Adrenal gland (tissue), 12 donors: Measurements from ENCODE around the gene CNTLN. TPM values are rescaled to one million over a fixed set of nuclear protein-coding genes. Genes with fewer than 3 reads are reported as not detected.

Experiments
- DNase-seq, 7 donors: peaks; one replicate each; pipeline ENCODE4 v3.0.0-alpha.2; 2019 to 2020
- H3K27ac ChIP-seq, 5 donors: fragments of 200-600 bp; sonication (generic) in 4 of 5; 1 replicate in 3 of 5; 2 replicates in 2 of 5; pipeline versions ENCODE4 v1.5.1 to v1.8.0; 2016 to 2020; ENCODE audit warnings: mild to moderate bottlenecking in 1 of 5
- H3K27me3 ChIP-seq: fragments of 200-600 bp; 2 replicates; pipeline ENCODE4 v1.8.0; 2021
- H3K36me3 ChIP-seq, 2 donors: fragments of 200-600 bp; replicated peaks in 1 of 2; 1 replicate in 1 of 2; 2 replicates in 1 of 2; pipeline versions ENCODE4 v1.5.1 to v1.8.0; 2018 to 2022
- H3K4me1 ChIP-seq, 2 donors: fragments of 200-600 bp; replicated peaks in 1 of 2; 1 replicate in 1 of 2; 2 replicates in 1 of 2; pipeline versions ENCODE4 v1.5.1 to v1.8.0; 2018 to 2021
- H3K4me3 ChIP-seq, 4 donors: fragments of 200-600 bp; sonication (generic) in 3 of 4; one replicate each; pipeline ENCODE4 v1.5.1; 2016 to 2018
- H3K9me3 ChIP-seq, 3 donors: fragments of 200-600 bp; sonication (generic) in 1 of 3; replicated peaks in 1 of 3; 1 replicate in 2 of 3; 2 replicates in 1 of 3; pipeline versions ENCODE4 v1.5.1 to v1.8.0; 2016 to 2021
- POLR2A ChIP-seq, 2 donors: fragments of 450-650 bp; IDR thresholded peaks; one replicate each; pipeline ENCODE4 v1.6.1; 2017; ENCODE audit warnings: antibody characterized with exemption in 2 of 2, mild to moderate bottlenecking in 2 of 2, moderate library complexity in 1 of 2
- WGBS, 4 donors: extraction: QIAGEN DNeasy Blood & Tissue Kit in 2 of 4; methylation state at CpG; one replicate each; pipeline versions ENCODE4 v1.1.5 to v1.1.7; 2013 to 2017; 5-methylcytosine and 5-hydroxymethylcytosine counted together
- intact Hi-C, 2 donors: fragments of 100-400 bp; cut with DNase I; formaldehyde crosslinking; loops; one replicate each; pipeline versions ENCODE4 v1.14.1 to v1.15.0; 2022 to 2023
- polyA plus RNA-seq, 3 donors: library from polyadenylated mRNA; stranded (reverse); fragments of 200-250 nt in 2 of 3; fragments of 350-450 nt in 1 of 3; fragmentation: Illumina TruSeq in 1 of 3; extraction: RNeasy Lipid Tissue Mini Kit (QIAGEN cat#74804) in 1 of 3; gene quantifications; one replicate each; pipeline ENCODE4 v1.2.3, GENCODE V29; 2013 to 2014
- total RNA-seq, 9 donors: library from RNA; depleted of rRNA in 4 of 9; stranded (reverse); fragments of >200 nt in 4 of 9; fragments of 120-200 nt in 1 of 9; fragmentation: NEBNext Ultra II Directional in 1 of 9; extraction: Animal tissue kit (Norgen Biotek cat#: 25700) in 1 of 9; gene quantifications; one replicate each; pipeline versions ENCODE4 v1.1.0 to v1.2.4, GENCODE V29; 2013 to 2023
- TF ChIP-seq, protein P1 (sequence below), 6 experiments: fragments of 450-650 bp in 4 of 6; fragments of 200-600 bp in 2 of 6; sonication (generic) in 1 of 6; IDR thresholded peaks; 1 replicate in 5 of 6; 2 replicates in 1 of 6; pipeline versions ENCODE4 v1.5.1 to v1.8.0; 2016 to 2021; ENCODE audit warnings: antibody characterized with exemption in 6 of 6, mild to moderate bottlenecking in 2 of 6, moderate library complexity in 1 of 6
- donor health status: healthy with polysubstance abuse.
- donor health status: Bipolar disorder and iron deficiency.
- donor health status: DM: yes; HTN: yes; CAD: no.
- donor health status: DM: no; HTN: no; CAD: no.
- donor health status: DM: no; HTN: no; CAD: no.
- donor health status: DM: yes; HTN: yes; CAD: no.

Gene CNTLN
- total and polyA plus RNA-seq, 12 donors: 2.1 to 13.6 (median 6.4) TPM

DNA sequence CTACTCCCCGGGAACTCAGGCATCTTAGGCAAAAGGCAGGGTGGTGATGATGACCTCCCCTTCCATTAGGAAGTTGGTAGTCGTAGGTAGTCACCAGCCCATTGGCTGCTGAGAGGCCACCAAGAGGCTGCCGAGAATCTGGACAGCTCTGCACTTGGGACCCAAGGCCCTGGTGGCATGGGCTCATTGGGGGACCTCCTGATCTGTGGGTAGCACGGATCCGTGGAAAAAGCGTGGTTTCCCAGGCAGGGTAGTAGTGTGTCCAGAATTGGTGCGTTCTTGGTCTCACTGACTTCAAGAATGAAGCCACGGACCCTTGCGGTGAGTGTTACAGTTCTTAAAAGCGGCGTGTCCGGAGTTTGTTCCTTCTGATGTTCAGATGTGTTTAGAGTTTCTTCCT lies 158.8 kb downstream of the CNTLN start:
- 97 to 98% (median 97%) methylated on average over 6 to 12 of the region's 12 CpGs for WGBS, 4 donors
- Histone ChIP-seq H3K9me3 (no peaks in the 10 kb centered on the region), H3K27me3 (no peaks in the 10 kb centered on the region), H3K36me3 (no peaks in the 10 kb centered on the region), H3K4me3 (no peak overlapping the region), H3K27ac (no peak overlapping the region), H3K4me1 (no peaks in the 10 kb centered on the region)
- TF ChIP-seq, protein P1, sequence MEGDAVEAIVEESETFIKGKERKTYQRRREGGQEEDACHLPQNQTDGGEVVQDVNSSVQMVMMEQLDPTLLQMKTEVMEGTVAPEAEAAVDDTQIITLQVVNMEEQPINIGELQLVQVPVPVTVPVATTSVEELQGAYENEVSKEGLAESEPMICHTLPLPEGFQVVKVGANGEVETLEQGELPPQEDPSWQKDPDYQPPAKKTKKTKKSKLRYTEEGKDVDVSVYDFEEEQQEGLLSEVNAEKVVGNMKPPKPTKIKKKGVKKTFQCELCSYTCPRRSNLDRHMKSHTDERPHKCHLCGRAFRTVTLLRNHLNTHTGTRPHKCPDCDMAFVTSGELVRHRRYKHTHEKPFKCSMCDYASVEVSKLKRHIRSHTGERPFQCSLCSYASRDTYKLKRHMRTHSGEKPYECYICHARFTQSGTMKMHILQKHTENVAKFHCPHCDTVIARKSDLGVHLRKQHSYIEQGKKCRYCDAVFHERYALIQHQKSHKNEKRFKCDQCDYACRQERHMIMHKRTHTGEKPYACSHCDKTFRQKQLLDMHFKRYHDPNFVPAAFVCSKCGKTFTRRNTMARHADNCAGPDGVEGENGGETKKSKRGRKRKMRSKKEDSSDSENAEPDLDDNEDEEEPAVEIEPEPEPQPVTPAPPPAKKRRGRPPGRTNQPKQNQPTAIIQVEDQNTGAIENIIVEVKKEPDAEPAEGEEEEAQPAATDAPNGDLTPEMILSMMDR (IDR thresholded peaks at IDR 0.05): no peak
- TF ChIP-seq POLR2A (IDR thresholded peaks at IDR 0.05): no peak
- intact Hi-C loops: no loop called here
- no peak for DNase-seq

DNA sequence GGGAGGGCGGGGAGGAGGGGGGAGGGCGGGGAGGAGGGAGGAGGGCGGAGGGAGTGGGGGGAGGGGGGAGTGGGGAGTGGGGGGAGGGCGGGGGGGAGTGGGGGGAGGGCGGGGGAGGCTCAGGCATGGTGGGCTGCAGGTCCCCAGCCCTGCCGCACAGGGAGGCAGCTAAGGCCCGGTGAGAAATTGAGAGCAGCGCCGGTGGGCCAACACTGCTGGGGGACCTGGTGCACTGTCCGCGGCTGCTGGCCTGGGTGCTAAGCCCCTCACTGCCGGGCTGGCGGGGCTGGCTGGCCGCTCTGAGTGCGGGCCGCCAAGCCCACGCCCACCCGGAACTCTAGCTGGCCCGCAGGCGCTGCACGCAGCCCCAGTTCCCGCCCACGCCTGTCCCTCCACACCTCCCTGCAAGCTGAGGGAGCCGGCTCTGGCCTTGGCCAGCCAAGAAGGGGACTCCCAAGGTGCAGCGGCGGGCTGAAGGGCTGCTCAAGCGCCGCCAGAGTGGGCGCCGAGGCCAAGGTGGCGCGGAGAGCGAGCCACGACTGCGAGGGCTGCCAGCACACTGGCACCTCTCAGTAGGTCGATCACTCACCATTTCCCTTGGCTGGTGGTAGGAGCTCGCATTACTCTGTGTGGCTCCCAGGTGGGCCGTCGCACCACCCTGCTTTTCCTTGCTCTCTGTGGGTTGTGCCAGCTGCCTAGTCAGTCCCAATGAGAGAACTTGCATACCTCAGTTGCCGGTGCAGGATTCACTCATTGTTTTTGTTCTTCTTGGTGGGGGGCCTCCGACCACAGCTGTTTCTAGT lies 160.2 kb downstream of the CNTLN start:
- DNase-seq: no peak
- 78 to 99% (median 96%) methylated on average over 6 to 37 of the region's 41 CpGs for WGBS, 4 donors
- no peak overlapping the region for H3K4me3 ChIP-seq
- no peaks in the 10 kb centered on the region for H3K9me3 ChIP-seq
- H3K27ac ChIP-seq: no peak overlapping the region
- intact Hi-C loops: no loop called here
- no peaks in the 10 kb centered on the region for H3K27me3 ChIP-seq
- TF ChIP-seq POLR2A (IDR thresholded peaks at IDR 0.05): no peak
- TF ChIP-seq, protein P1 (IDR thresholded peaks at IDR 0.05): no peak
- H3K36me3 ChIP-seq: no peaks in the 10 kb centered on the region
- H3K4me1 ChIP-seq: no peaks in the 10 kb centered on the region

DNA sequence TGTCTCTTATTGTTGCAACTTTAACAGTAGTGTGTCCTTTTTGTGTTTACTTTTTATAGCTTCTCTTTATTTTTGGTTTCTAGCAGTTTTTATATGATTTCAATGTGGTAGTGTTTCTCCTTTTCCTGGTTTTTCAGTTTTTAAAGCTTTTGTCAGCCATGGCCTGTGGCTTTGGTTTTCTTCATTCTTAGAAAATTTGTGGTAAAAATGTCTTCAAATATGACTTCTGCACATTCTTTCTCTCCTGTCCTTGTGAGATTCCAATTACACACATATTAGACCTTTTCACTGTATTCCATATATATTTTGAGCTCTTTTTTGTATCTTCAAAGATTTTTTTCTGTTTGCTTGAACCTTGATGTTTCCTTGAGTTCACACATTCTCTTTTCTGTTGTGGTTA lies 180.5 kb downstream of the CNTLN start:
- Histone ChIP-seq H3K4me1 (no peaks in the 10 kb centered on the region), H3K4me3 (no peak overlapping the region), H3K27me3 (no peaks in the 10 kb centered on the region), H3K27ac (no peak overlapping the region), H3K36me3 (no peaks in the 10 kb centered on the region), H3K9me3 (peaks cover 0 to 5% (median 0%) of the 10 kb centered on the region in 3 donors)
- intact Hi-C loops: no loop called here
- no peak for DNase-seq
- TF ChIP-seq, protein P1 (IDR thresholded peaks at IDR 0.05): no peak
- no peak for TF ChIP-seq POLR2A (IDR thresholded peaks at IDR 0.05)

DNA sequence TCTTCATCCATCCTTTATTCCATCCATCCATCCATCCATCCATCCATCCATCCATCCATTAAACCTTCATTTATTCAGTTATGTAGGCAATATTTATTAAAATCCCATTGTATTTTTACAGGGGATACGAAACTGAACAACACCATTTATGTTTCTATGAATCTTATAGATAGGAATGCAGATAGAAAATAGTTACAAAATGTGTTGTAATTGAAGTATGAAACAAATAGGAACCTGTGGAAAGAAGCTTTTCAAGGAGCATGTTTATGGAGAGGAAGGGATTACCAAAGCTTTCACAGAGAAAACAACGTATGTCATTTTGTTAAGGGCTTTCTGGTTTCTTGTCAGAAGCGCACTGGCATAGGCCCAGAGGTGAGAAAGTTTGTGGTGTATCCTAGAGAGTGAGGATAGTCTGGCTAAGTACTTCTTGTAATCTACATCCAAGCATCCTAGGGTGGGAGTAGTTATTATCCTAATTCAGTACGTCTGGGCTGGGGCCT lies 184.0 kb downstream of the CNTLN start:
- intact Hi-C loops: no loop called here
- H3K9me3 ChIP-seq: peaks cover 0 to 5% (median 0%) of the 10 kb centered on the region in 3 donors

More for the DNA sequence above, 184.0 kb downstream of the CNTLN start:
- no peak overlapping the region for H3K4me3 ChIP-seq
- WGBS, 4 donors: 91 to 97% (median 94%) methylated on average over 4 of the region's 4 CpGs
- no peak overlapping the region for H3K27ac ChIP-seq
- no peak for TF ChIP-seq POLR2A (IDR thresholded peaks at IDR 0.05)
- TF ChIP-seq, protein P1 (IDR thresholded peaks at IDR 0.05): no peak
- DNase-seq: no peak
- H3K4me1 ChIP-seq: no peaks in the 10 kb centered on the region
- no peaks in the 10 kb centered on the region for H3K36me3 ChIP-seq
- no peaks in the 10 kb centered on the region for H3K27me3 ChIP-seq
